HEK293 (cell line): ENCODE data around the gene ITGA2B.

Experiments
- CTCF ChIA-PET: fragments of 350-600 bp; formaldehyde crosslinking; extraction: SDS; loops from one replicate; lab custom pipeline; 2021; ENCODE audit warnings: antibody characterized with exemption; lab: Yijun Ruan, JAX
- POLR2A ChIA-PET: fragments of 300-600 bp; formaldehyde crosslinking; extraction: SDS; loops from one replicate; lab custom pipeline; 2020; ENCODE audit warnings: antibody characterized with exemption, inconsistent platforms; lab: Yijun Ruan, JAX
- H3K27ac ChIP-seq: fragments of 200-500 bp; sonication (Bioruptor generic); 2 replicates; pipeline ENCODE4 v1.5.1; 2014; ENCODE audit warnings: low read depth, low read length, control low read depth, inconsistent platforms; ENCODE audit errors: extremely low read depth
- H3K36me3 ChIP-seq, 2 experiments: fragments of 200-500 bp in 1 of 2; sonication (Bioruptor generic) in 1 of 2; 1 replicate in 1 of 2; 2 replicates in 1 of 2; pipeline ENCODE4 v1.5.1; 2014 to 2017; ENCODE audit warnings: inconsistent platforms in 2 of 2, low read length in 2 of 2; ENCODE audit not compliant: control insufficient read depth in 2 of 2, insufficient read depth in 1 of 2
- H3K4me1 ChIP-seq: fragments of 200-500 bp; sonication (Bioruptor generic); 2 replicates; pipeline ENCODE4 v1.5.1; 2014; ENCODE audit warnings: mild to moderate bottlenecking, low read length, inconsistent platforms; ENCODE audit not compliant: control insufficient read depth, insufficient read depth
- H3K4me3 ChIP-seq: 2 replicates; pipeline ENCODE4 v1.5.1; 2011; ENCODE audit warnings: low read depth, mild to moderate bottlenecking, control low read depth, low read length, moderate library complexity
- H3K9me3 ChIP-seq: fragments of 200-500 bp; sonication (Bioruptor generic); 2 replicates; pipeline ENCODE4 v1.5.1; 2014; ENCODE audit warnings: low read depth, low read length, inconsistent platforms; ENCODE audit not compliant: control insufficient read depth, insufficient read depth
- HIC1 ChIP-seq: fragments of 450-650 bp; formaldehyde crosslinking; IDR thresholded peaks from 2 replicates; pipeline ENCODE4 v1.5.1; 2016; ENCODE audit warnings: missing biosample characterization, missing genetic modification characterization
- KLF16 ChIP-seq: fragments of 450-650 bp; formaldehyde crosslinking; IDR thresholded peaks from 2 replicates; pipeline ENCODE4 v1.5.1; 2017; ENCODE audit warnings: missing biosample characterization, missing genetic modification characterization
- KLF17 ChIP-seq: fragments of 450-650 bp; formaldehyde crosslinking; IDR thresholded peaks from 2 replicates; pipeline ENCODE4 v1.5.1; 2016; ENCODE audit warnings: missing biosample characterization, missing genetic modification characterization
- KLF8 ChIP-seq: fragments of 450-650 bp; formaldehyde crosslinking; IDR thresholded peaks from 2 replicates; pipeline ENCODE4 v1.5.1; 2016; ENCODE audit warnings: missing biosample characterization, missing genetic modification characterization
- ZBTB1 ChIP-seq: fragments of 450-650 bp; formaldehyde crosslinking; IDR thresholded peaks from 2 replicates; pipeline ENCODE4 v1.5.1; 2016; ENCODE audit warnings: missing biosample characterization, missing genetic modification characterization
- ZBTB48 ChIP-seq: fragments of 450-650 bp; formaldehyde crosslinking; IDR thresholded peaks from 2 replicates; pipeline ENCODE4 v1.5.1; 2016; ENCODE audit warnings: missing biosample characterization, missing genetic modification characterization
- ZNF121 ChIP-seq: fragments of 450-650 bp; formaldehyde crosslinking; IDR thresholded peaks from 2 replicates; pipeline ENCODE4 v1.5.1; 2016; ENCODE audit warnings: missing biosample characterization, missing genetic modification characterization
- ZNF174 ChIP-seq: fragments of 450-650 bp; formaldehyde crosslinking; IDR thresholded peaks from 2 replicates; pipeline ENCODE4 v1.5.0; 2017; ENCODE audit warnings: missing biosample characterization, mild to moderate bottlenecking, missing genetic modification characterization
- ZNF19 ChIP-seq: fragments of 450-650 bp; formaldehyde crosslinking; IDR thresholded peaks from 2 replicates; pipeline ENCODE4; 2016; ENCODE audit warnings: missing biosample characterization, missing genetic modification characterization, low read depth
- ZNF24 ChIP-seq: fragments of 450-650 bp; formaldehyde crosslinking; IDR thresholded peaks from 2 replicates; pipeline ENCODE4 v1.5.1; 2016; ENCODE audit warnings: missing biosample characterization, missing genetic modification characterization
- ZNF248 ChIP-seq: fragments of 450-650 bp; formaldehyde crosslinking; IDR thresholded peaks from 2 replicates; pipeline ENCODE4 v1.5.1; 2017; ENCODE audit warnings: missing biosample characterization, missing genetic modification characterization
- ZNF302 ChIP-seq: fragments of 450-650 bp; formaldehyde crosslinking; IDR thresholded peaks from 2 replicates; pipeline ENCODE4 v1.5.1; 2016; ENCODE audit warnings: missing biosample characterization, missing genetic modification characterization, low read depth
- ZNF335 ChIP-seq: fragments of 450-650 bp; formaldehyde crosslinking; conservative IDR thresholded peaks from 2 replicates; pipeline ENCODE4 v1.5.1; 2016; ENCODE audit warnings: missing biosample characterization, missing genetic modification characterization
- ZNF37A ChIP-seq: fragments of 450-650 bp; IDR thresholded peaks from 2 replicates; pipeline ENCODE4 v1.5.1; 2018; ENCODE audit warnings: missing biosample characterization, missing genetic modification characterization
- ZNF48 ChIP-seq: fragments of 450-650 bp; formaldehyde crosslinking; IDR thresholded peaks from 2 replicates; pipeline ENCODE4 v1.5.1; 2016; ENCODE audit warnings: missing biosample characterization, missing genetic modification characterization
- ZNF558 ChIP-seq: fragments of 450-650 bp; formaldehyde crosslinking; IDR thresholded peaks from 2 replicates; pipeline ENCODE4 v1.5.1; 2016; ENCODE audit warnings: missing biosample characterization, missing genetic modification characterization
- ZNF560 ChIP-seq: fragments of 450-650 bp; formaldehyde crosslinking; IDR thresholded peaks from 2 replicates; pipeline ENCODE4 v1.5.1; 2017; ENCODE audit warnings: missing biosample characterization, missing genetic modification characterization, borderline replicate concordance
- TF ChIP-seq, protein P1 (sequence below): fragments of 450-650 bp; formaldehyde crosslinking; IDR thresholded peaks from 2 replicates; pipeline ENCODE4 v1.5.1; 2016; ENCODE audit warnings: missing biosample characterization, missing genetic modification characterization, low read depth
- TF ChIP-seq, protein P2 (sequence below): fragments of 450-650 bp; formaldehyde crosslinking; IDR thresholded peaks from 2 replicates; pipeline ENCODE4 v1.5.1; 2017; ENCODE audit warnings: missing biosample characterization, mild to moderate bottlenecking, missing genetic modification characterization, moderate library complexity

The ITGA2B gene

GRCh38 chr17:44381810-44382305 is 7.6 kb downstream of the ITGA2B start (continued):
- TF ChIP-seq ZNF174 (tag by site-specific recombination), result no peak
- TF ChIP-seq, all 188 proteins: peak for 5

GRCh38 chr17:44380767-44381166 is 8.7 kb downstream of the ITGA2B start:
- H3K27ac ChIP-seq, result no peak overlapping the region
- POLR2A ChIA-PET, result interaction anchor here (0.8 to 1.2 kb wide), 2 partner anchors 10 to 22 kb away, joined by 3 to 4 read pairs; no protein-coding TSS in a partner anchor
- CTCF ChIA-PET, result interaction anchor here (0.6 to 1.1 kb wide), 3 partner anchors 9 to 18 kb away, joined by 3 to 4 read pairs (median 4); no protein-coding TSS in a partner anchor
- peaks cover 2% of the 10 kb centered on the region; the same call in 1 of the 2 replicates for H3K4me1 ChIP-seq
- H3K4me3 ChIP-seq, result no peak overlapping the region
- no peaks in the 10 kb centered on the region for H3K9me3 ChIP-seq
- no peaks in the 10 kb centered on the region for H3K36me3 ChIP-seq
- TF ChIP-seq ZNF302, result no peak
- no peak for TF ChIP-seq KLF16
- no peak for TF ChIP-seq ZNF558 (tag by site-specific recombination)
- no peak for TF ChIP-seq ZNF248 (tag by site-specific recombination)
- TF ChIP-seq ZNF48 (tag by site-specific recombination), result no peak
- no peak for TF ChIP-seq ZNF121 (tag by site-specific recombination)
- TF ChIP-seq ZNF560 (tag by site-specific recombination), result no peak
- TF ChIP-seq HIC1 (tag by site-specific recombination), result no peak
- no peak for TF ChIP-seq ZNF24
- TF ChIP-seq ZNF37A, result no peak
- no peak for TF ChIP-seq ZNF335
- TF ChIP-seq ZNF19 (tag by site-specific recombination), result no peak
- no peak for TF ChIP-seq ZBTB1
- TF ChIP-seq KLF17 (tag by site-specific recombination), result no peak
- TF ChIP-seq KLF8, result no peak
- TF ChIP-seq, protein P1, sequence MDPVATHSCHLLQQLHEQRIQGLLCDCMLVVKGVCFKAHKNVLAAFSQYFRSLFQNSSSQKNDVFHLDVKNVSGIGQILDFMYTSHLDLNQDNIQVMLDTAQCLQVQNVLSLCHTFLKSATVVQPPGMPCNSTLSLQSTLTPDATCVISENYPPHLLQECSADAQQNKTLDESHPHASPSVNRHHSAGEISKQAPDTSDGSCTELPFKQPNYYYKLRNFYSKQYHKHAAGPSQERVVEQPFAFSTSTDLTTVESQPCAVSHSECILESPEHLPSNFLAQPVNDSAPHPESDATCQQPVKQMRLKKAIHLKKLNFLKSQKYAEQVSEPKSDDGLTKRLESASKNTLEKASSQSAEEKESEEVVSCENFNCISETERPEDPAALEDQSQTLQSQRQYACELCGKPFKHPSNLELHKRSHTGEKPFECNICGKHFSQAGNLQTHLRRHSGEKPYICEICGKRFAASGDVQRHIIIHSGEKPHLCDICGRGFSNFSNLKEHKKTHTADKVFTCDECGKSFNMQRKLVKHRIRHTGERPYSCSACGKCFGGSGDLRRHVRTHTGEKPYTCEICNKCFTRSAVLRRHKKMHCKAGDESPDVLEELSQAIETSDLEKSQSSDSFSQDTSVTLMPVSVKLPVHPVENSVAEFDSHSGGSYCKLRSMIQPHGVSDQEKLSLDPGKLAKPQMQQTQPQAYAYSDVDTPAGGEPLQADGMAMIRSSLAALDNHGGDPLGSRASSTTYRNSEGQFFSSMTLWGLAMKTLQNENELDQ (tag by site-specific recombination), result no peak

- H3K27ac ChIP-seq, result no peak overlapping the region
- no peaks in the 10 kb centered on the region for H3K36me3 ChIP-seq
- CTCF ChIA-PET, result interaction anchor here (1.1 kb wide), 1 partner anchor 8 kb away, joined by 4 read pairs; no protein-coding TSS in a partner anchor
- POLR2A ChIA-PET, result interaction anchor here (1.2 kb wide), 1 partner anchor 9 kb away, joined by 4 read pairs; no protein-coding TSS in a partner anchor
- H3K4me1 ChIP-seq, result no peaks in the 10 kb centered on the region; the same call in 1 of the 2 replicates
- no peaks in the 10 kb centered on the region for H3K9me3 ChIP-seq
- no peak for TF ChIP-seq ZBTB48 (tag by site-specific recombination)
- TF ChIP-seq, protein P2, sequence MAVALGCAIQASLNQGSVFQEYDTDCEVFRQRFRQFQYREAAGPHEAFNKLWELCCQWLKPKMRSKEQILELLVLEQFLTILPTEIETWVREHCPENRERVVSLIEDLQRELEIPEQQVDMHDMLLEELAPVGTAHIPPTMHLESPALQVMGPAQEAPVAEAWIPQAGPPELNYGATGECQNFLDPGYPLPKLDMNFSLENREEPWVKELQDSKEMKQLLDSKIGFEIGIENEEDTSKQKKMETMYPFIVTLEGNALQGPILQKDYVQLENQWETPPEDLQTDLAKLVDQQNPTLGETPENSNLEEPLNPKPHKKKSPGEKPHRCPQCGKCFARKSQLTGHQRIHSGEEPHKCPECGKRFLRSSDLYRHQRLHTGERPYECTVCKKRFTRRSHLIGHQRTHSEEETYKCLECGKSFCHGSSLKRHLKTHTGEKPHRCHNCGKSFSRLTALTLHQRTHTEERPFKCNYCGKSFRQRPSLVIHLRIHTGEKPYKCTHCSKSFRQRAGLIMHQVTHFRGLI (tag by site-specific recombination), result peak; percentile 82
- H3K4me3 ChIP-seq, result no peak overlapping the region
These were observed 9.6 kb downstream of the ITGA2B start for GRCh38 chr17:44379887-44380286.
